SK-N-DZ (cell line): Measurements from ENCODE around the gene PCDHA4.

Source experiments
- DNase-seq: peaks from one replicate; pipeline ENCODE4 v3.0.0-alpha.2; 2015; ENCODE audit warnings: low spot score

PCDHA4 gene

GRCh38 chr5:140855772-140856674 is 49.2 kb downstream of the PCDHA4 start, which contains the start of gene PCDHA10:
TSS of gene PCDHA10 (plus strand) at chr5:140855897. CDS start at chr5:140856049, 152 bp downstream.
- no peak for DNase-seq

- no peak for DNase-seq
Measured at GRCh38 chr5:140857177-140857986, 50.5 kb downstream of the PCDHA4 start.

GRCh38 chr5:140857987-140858240 is 51.0 kb downstream of the PCDHA4 start:
- no peak for DNase-seq

DNA sequence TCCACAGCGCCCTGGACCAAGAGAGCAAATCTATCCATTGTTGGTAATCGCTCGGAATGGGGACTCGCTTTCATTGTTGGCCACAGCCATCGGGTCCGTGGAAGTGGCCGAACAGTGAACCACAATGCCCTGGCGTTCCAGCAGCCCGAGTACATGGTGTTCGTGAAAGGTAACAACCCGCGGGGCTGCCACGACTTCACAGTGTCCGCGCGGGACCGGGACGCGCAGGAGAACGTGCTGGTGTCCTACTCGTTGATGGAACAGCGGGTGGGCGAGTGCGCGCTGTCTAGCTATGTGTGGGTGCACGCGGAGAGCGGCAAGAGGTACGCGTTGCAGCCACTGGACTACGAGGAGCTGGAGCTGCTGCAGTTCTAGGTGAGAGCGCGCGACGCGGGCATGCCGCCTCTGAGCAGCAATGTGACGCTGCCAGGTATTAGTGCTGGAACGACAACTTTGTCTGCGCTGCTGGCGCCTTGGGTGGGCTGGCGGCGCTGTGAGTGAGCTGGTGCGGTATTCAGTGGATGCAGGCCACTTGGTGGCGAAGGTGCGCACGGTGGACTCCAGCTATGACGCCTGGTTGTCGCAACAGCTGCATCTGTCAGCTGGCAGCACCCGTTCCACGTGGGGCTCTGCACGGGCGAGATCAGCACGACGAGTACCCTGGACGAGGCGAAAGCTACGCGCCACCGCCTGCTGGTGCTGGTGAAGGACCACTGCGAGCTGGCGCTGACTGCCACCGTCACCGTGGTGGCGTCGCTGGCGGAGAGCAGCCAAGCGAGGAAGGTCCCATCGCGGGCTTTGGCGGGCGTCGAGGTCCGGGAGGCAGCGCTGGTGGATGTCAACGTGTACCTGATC is 55.8 kb downstream of the PCDHA4 start:
- no peak for DNase-seq
